HCT116 (cell line): ENCODE data around the gene FBXL7. TPM values are rescaled to one million over a fixed set of nuclear protein-coding genes. Genes with fewer than 3 reads are reported as not detected.

Experiments used
- ATAC-seq: fragments of 200-7000 bp; cut with Tn5 transposase; 2 replicates; pipeline ENCODE4 v1.9.1; 2020; ENCODE audit warnings: mild to moderate bottlenecking, moderate library complexity
- BruUV-seq: library from RNA; stranded (reverse); fragments of 400-500 nt; replicated peaks from 2 replicates; lab custom pipeline; 2021; lab: Mats Ljungman, UMichigan
- CTCF ChIA-PET: fragments of 300-600 bp; sonication (Branson Sonifier 250); formaldehyde crosslinking; loops from one replicate; lab custom pipeline; 2021; ENCODE audit warnings: antibody characterized with exemption; lab: Charles Lee
- POLR2A ChIA-PET: fragments of 300-600, 350-600 bp; sonication (Branson Sonifier 250); formaldehyde crosslinking; loops from one replicate; lab custom pipeline; 2021; ENCODE audit warnings: antibody characterized with exemption; lab: Charles Lee
- RAD21 ChIA-PET, 2 experiments: fragments of 300-600 bp; sonication (Branson Sonifier 250); formaldehyde crosslinking; loops; one replicate each; lab custom pipeline; 2023; ENCODE audit warnings: low total read pairs in 2 of 2; ENCODE audit not compliant: uncharacterized antibody in 2 of 2, unreplicated experiment in 2 of 2, low non-redundant PET in 1 of 2; lab: Charles Lee
- DNase-seq: peaks from one replicate; pipeline ENCODE4 v3.0.0-alpha.2; 2010; ENCODE audit warnings: low read depth, low spot score
- H2AFZ ChIP-seq: fragments of 200-600 bp; shearing (Covaris generic), sonication (generic); 2 replicates; pipeline ENCODE4 v1.6.1; 2017; ENCODE audit warnings: low read depth, mixed run types, mixed read lengths, antibody characterized with exemption, low read length; ENCODE audit not compliant: poor library complexity, severe bottlenecking
- H3K27ac ChIP-seq: 2 replicates; pipeline ENCODE4 v1.5.1; 2012; ENCODE audit warnings: low read depth, low read length
- H3K27me3 ChIP-seq: fragments of 200-600 bp; sonication (generic); 2 replicates; pipeline ENCODE4 v1.6.1; 2016; ENCODE audit warnings: mixed run types, low read length, mixed read lengths; ENCODE audit not compliant: insufficient read depth
- H3K36me3 ChIP-seq, 2 experiments: fragments of 200-500 bp in 1 of 2; fragments of 200-600 bp in 1 of 2; sonication (Bioruptor generic) in 1 of 2; sonication (generic) in 1 of 2; 2 replicates each; pipeline versions ENCODE4 v1.5.1 to v1.6.1; 2014 to 2016; ENCODE audit warnings: low read length in 2 of 2, inconsistent platforms in 1 of 2, mixed read lengths in 1 of 2, mixed run types in 1 of 2; ENCODE audit not compliant: insufficient read depth in 2 of 2, control insufficient read depth in 1 of 2
- H3K4me1 ChIP-seq, 2 experiments: fragments of 200-600 bp in 1 of 2; sonication (generic) in 1 of 2; 2 replicates each; pipeline versions ENCODE4 v1.5.1 to v1.6.1; 2012 to 2017; ENCODE audit warnings: low read length in 2 of 2, inconsistent platforms in 1 of 2, mild to moderate bottlenecking in 1 of 2, mixed read lengths in 1 of 2, mixed run types in 1 of 2, moderate library complexity in 1 of 2; ENCODE audit not compliant: insufficient read depth in 2 of 2, control insufficient read depth in 1 of 2
- H3K4me2 ChIP-seq: fragments of 200-600 bp; sonication (generic); 2 replicates; pipeline ENCODE4 v1.6.1; 2017; ENCODE audit warnings: mixed run types, low read length, mixed read lengths
- H3K4me3 ChIP-seq, 2 experiments: fragments of 200-600 bp in 1 of 2; sonication (generic) in 1 of 2; replicated peaks in 1 of 2; 2 replicates each; pipeline ENCODE4 v1.5.1; 2011 to 2016; ENCODE audit warnings: low read length in 2 of 2, control low read depth in 1 of 2, low read depth in 1 of 2, mild to moderate bottlenecking in 1 of 2, mixed read lengths in 1 of 2, mixed run types in 1 of 2
- H3K79me2 ChIP-seq: fragments of 200-600 bp; sonication (generic); 2 replicates; pipeline ENCODE4 v1.6.1; 2017; ENCODE audit warnings: mild to moderate bottlenecking, mixed run types, low read length, moderate library complexity, mixed read lengths; ENCODE audit not compliant: insufficient read depth
- H3K9ac ChIP-seq: fragments of 200-600 bp; sonication (generic); 2 replicates; pipeline ENCODE4 v1.6.1; 2016; ENCODE audit warnings: low read length, mixed read lengths
- H3K9me2 ChIP-seq: fragments of 200-600 bp; sonication (generic), shearing (Covaris generic); 2 replicates; pipeline ENCODE4 v1.6.1; 2017; ENCODE audit warnings: mixed run types, mild to moderate bottlenecking, moderate library complexity; ENCODE audit not compliant: insufficient read depth
- H3K9me3 ChIP-seq, 2 experiments: fragments of 200-500 bp in 1 of 2; fragments of 200-600 bp in 1 of 2; sonication (Bioruptor generic) in 1 of 2; sonication (generic) in 1 of 2; 2 replicates each; pipeline ENCODE4 v1.6.1; 2014 to 2017; ENCODE audit warnings: low read length in 2 of 2, mixed read lengths in 2 of 2, inconsistent platforms in 1 of 2, low read depth in 1 of 2, mild to moderate bottlenecking in 1 of 2, mixed run types in 1 of 2, moderate library complexity in 1 of 2; ENCODE audit not compliant: control insufficient read depth in 1 of 2, insufficient read depth in 1 of 2
- H4K20me1 ChIP-seq: fragments of 200-600 bp; sonication (generic), shearing (Covaris generic); 2 replicates; pipeline ENCODE4 v1.6.1; 2017; ENCODE audit warnings: mixed run types, mild to moderate bottlenecking, moderate library complexity; ENCODE audit not compliant: insufficient read depth
- CBX3 ChIP-seq: IDR thresholded peaks from 2 replicates; pipeline ENCODE4 v1.6.1; 2012; ENCODE audit warnings: low read depth
- CEBPB ChIP-seq: IDR thresholded peaks from 2 replicates; pipeline ENCODE4 v1.6.1; 2012; ENCODE audit warnings: low read depth
- ELF1 ChIP-seq: IDR thresholded peaks from 2 replicates; pipeline ENCODE4 v1.6.1; 2012; ENCODE audit warnings: low read depth, borderline replicate concordance
- EZH2 ChIP-seq: fragments of 200-600 bp; sonication (generic); IDR thresholded peaks from 2 replicates; pipeline ENCODE4 v1.6.1; 2017; ENCODE audit warnings: antibody characterized with exemption, mixed run types
- EZH2phosphoT487 ChIP-seq: fragments of 200-600 bp; IDR thresholded peaks from 2 replicates; pipeline ENCODE4 v1.6.1; 2018; ENCODE audit warnings: antibody characterized with exemption, borderline replicate concordance
- JUND ChIP-seq: IDR thresholded peaks from 2 replicates; pipeline ENCODE4 v1.6.1; 2012
- POLR2A ChIP-seq: IDR thresholded peaks from 2 replicates; pipeline ENCODE4 v1.7.0; 2011; ENCODE audit warnings: borderline replicate concordance; ENCODE audit not compliant: insufficient read depth, insufficient read length; ENCODE audit errors: extremely low read depth
- POLR2AphosphoS5 ChIP-seq: IDR thresholded peaks from 2 replicates; pipeline ENCODE4 v1.6.1; 2011; ENCODE audit warnings: mild to moderate bottlenecking, low read depth, low read length, moderate library complexity
- RAD21 ChIP-seq: IDR thresholded peaks from 2 replicates; pipeline ENCODE4 v1.6.1; 2012; ENCODE audit warnings: low read depth, mild to moderate bottlenecking
- SP1 ChIP-seq: IDR thresholded peaks from 2 replicates; pipeline ENCODE4 v1.6.1; 2012; ENCODE audit warnings: low read depth
- SRF ChIP-seq: IDR thresholded peaks from 2 replicates; pipeline ENCODE4 v1.6.1; 2012; ENCODE audit warnings: low read depth
- TCF7L2 ChIP-seq: IDR thresholded peaks from 2 replicates; pipeline ENCODE4 v1.7.0; 2011; ENCODE audit warnings: borderline replicate concordance, inconsistent platforms; ENCODE audit not compliant: insufficient read depth, insufficient read length; ENCODE audit errors: extremely low read depth
- ZFX ChIP-seq: fragments of 450-650 bp; IDR thresholded peaks from 2 replicates; pipeline ENCODE4 v1.6.1; 2017
- intact Hi-C: fragments of 100-400 bp; cut with micrococcal nuclease; formaldehyde crosslinking; loops from 2 replicates; pipeline ENCODE4 v1.10.0; 2022
- total RNA-seq: library from RNA; stranded (reverse); gene quantifications from one replicate; pipeline ENCODE4 v1.2.1, GENCODE V29; 2021; ENCODE audit not compliant: unreplicated experiment
- TF ChIP-seq, protein P1 (sequence below): IDR thresholded peaks from 2 replicates; pipeline ENCODE4 v1.6.1; 2012; ENCODE audit warnings: low read depth
- TF ChIP-seq, protein P2 (sequence below), 3 experiments: fragments of 200-600 bp in 1 of 3; sonication (generic) in 1 of 3; IDR thresholded peaks in 2 of 3; conservative IDR thresholded peaks in 1 of 3; 2 replicates each; pipeline ENCODE4 v1.5.1; 2012 to 2017; ENCODE audit warnings: low read depth in 2 of 3, low read length in 2 of 3, antibody characterized with exemption in 1 of 3, borderline replicate concordance in 1 of 3, control low read depth in 1 of 3, mild to moderate bottlenecking in 1 of 3, mixed read lengths in 1 of 3, mixed run types in 1 of 3, moderate library complexity in 1 of 3; ENCODE audit not compliant: insufficient read depth in 1 of 3
- TF ChIP-seq, protein P3 (sequence below): IDR thresholded peaks from 2 replicates; pipeline ENCODE4 v1.6.1; 2012

FBXL7 gene
- total RNA-seq, 1 experiment from 2014 or later, result 0.05 TPM

DNA sequence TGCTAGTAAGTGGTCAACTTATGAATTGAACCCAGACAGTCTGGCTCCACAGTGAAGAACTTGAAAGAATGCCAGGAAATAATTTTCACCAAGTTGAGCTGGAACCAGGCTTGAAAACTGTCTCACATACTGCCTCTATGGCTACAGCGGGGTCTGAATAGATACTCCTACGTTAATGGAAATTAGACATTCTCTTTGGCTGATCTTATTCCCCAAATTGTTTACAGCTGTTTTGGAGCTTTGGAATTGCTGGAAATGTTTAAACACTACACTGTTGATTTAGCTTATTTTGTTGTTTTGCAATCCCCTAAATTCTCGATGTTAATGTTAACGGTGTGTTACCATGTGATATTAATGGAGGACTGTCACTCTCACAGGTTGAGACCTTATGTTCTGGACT is 146.4 kb downstream of the FBXL7 start (continued):
- TF ChIP-seq, protein P1, sequence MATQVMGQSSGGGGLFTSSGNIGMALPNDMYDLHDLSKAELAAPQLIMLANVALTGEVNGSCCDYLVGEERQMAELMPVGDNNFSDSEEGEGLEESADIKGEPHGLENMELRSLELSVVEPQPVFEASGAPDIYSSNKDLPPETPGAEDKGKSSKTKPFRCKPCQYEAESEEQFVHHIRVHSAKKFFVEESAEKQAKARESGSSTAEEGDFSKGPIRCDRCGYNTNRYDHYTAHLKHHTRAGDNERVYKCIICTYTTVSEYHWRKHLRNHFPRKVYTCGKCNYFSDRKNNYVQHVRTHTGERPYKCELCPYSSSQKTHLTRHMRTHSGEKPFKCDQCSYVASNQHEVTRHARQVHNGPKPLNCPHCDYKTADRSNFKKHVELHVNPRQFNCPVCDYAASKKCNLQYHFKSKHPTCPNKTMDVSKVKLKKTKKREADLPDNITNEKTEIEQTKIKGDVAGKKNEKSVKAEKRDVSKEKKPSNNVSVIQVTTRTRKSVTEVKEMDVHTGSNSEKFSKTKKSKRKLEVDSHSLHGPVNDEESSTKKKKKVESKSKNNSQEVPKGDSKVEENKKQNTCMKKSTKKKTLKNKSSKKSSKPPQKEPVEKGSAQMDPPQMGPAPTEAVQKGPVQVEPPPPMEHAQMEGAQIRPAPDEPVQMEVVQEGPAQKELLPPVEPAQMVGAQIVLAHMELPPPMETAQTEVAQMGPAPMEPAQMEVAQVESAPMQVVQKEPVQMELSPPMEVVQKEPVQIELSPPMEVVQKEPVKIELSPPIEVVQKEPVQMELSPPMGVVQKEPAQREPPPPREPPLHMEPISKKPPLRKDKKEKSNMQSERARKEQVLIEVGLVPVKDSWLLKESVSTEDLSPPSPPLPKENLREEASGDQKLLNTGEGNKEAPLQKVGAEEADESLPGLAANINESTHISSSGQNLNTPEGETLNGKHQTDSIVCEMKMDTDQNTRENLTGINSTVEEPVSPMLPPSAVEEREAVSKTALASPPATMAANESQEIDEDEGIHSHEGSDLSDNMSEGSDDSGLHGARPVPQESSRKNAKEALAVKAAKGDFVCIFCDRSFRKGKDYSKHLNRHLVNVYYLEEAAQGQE, result no peak
- TF ChIP-seq EZH2 (no peak), SRF (no peak)
- TF ChIP-seq, protein P2, sequence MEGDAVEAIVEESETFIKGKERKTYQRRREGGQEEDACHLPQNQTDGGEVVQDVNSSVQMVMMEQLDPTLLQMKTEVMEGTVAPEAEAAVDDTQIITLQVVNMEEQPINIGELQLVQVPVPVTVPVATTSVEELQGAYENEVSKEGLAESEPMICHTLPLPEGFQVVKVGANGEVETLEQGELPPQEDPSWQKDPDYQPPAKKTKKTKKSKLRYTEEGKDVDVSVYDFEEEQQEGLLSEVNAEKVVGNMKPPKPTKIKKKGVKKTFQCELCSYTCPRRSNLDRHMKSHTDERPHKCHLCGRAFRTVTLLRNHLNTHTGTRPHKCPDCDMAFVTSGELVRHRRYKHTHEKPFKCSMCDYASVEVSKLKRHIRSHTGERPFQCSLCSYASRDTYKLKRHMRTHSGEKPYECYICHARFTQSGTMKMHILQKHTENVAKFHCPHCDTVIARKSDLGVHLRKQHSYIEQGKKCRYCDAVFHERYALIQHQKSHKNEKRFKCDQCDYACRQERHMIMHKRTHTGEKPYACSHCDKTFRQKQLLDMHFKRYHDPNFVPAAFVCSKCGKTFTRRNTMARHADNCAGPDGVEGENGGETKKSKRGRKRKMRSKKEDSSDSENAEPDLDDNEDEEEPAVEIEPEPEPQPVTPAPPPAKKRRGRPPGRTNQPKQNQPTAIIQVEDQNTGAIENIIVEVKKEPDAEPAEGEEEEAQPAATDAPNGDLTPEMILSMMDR (IDR thresholded peaks at IDR 0.05 in 2 of 3, conservative IDR thresholded peaks at IDR 0.05 in 1 of 3; ENCODE audit: borderline replicate concordance in 1 of 3, insufficient read depth in 1 of 3, low read depth in 2 of 3, low read length in 2 of 3), result no peak
- TF ChIP-seq, all 23 proteins: peak for 0

DNA sequence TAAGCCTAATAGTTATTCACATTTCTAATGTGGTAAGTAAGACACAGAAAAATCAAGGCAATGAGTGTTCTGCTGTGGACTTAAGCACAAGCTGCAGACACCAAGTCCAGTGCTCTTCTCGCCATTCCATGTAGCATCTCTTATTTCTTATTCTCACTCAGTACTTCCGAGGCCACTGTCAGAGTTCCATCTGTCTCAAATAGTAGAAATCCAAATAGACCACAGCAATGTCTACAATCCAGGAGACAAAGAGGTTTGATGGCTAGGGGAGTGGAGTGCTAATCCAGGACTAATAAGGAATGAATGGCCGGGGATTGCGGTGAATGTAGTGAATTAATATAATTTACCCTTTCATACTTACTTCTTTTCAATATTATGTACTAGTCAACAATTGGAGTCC is 147.3 kb downstream of the FBXL7 start:
- ATAC-seq, result no peak
- no peaks in the 10 kb centered on the region for H3K9me2 ChIP-seq
- CTCF ChIA-PET, result no interaction called here
- no peak for DNase-seq
- intact Hi-C loops, result no loop called here
- no peak overlapping the region for H2AFZ ChIP-seq
- POLR2A ChIA-PET, result no interaction called here
- peaks cover 0 to 15% of the 10 kb centered on the region in 2 experiments; a peak in 2 of 4 replicates for H3K9me3 ChIP-seq
- H3K27me3 ChIP-seq, result no peaks in the 10 kb centered on the region
- H3K79me2 ChIP-seq, result no peaks in the 10 kb centered on the region
- no peak overlapping the region for H3K4me2 ChIP-seq
- no peaks in the 10 kb centered on the region for H4K20me1 ChIP-seq
- H3K9ac ChIP-seq, result no peak overlapping the region
- RAD21 ChIA-PET, result no interaction called here
- no peak overlapping the region for H3K4me3 ChIP-seq
- BruUV-seq, result no TSS peak
- H3K4me1 ChIP-seq, result no peaks in the 10 kb centered on the region
- no peak overlapping the region for H3K27ac ChIP-seq
- H3K36me3 ChIP-seq, result no peaks in the 10 kb centered on the region
- no peak for TF ChIP-seq RAD21
- TF ChIP-seq, protein P3, sequence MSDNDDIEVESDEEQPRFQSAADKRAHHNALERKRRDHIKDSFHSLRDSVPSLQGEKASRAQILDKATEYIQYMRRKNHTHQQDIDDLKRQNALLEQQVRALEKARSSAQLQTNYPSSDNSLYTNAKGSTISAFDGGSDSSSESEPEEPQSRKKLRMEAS, result no peak
- TF ChIP-seq EZH2phosphoT487, result no peak
- TF ChIP-seq, protein P1, result no peak
- TF ChIP-seq POLR2A, result no peak
- TF ChIP-seq ZFX, result no peak
- no peak for TF ChIP-seq SRF
- no peak for TF ChIP-seq CEBPB
- no peak for TF ChIP-seq CBX3
- TF ChIP-seq TCF7L2, result no peak
- no peak for TF ChIP-seq JUND
- no peak for TF ChIP-seq EZH2
- no peak for TF ChIP-seq POLR2AphosphoS5
- TF ChIP-seq ELF1, result no peak
- no peak for TF ChIP-seq SP1
